ENCODE data around the gene AKAP8. TPM values are rescaled to one million over a fixed set of nuclear protein-coding genes. Genes with fewer than 3 reads are reported as not detected.
"Not testable (repeated sequence)": the region's sequence is repeated elsewhere in the genome, so short reads cannot be mapped to it uniquely, and the experiment has no call there.

The AKAP8 gene
- total RNA-seq, 1 donor from 2014 or later, result 24.0 TPM

- ATAC-seq; DNase-seq; intact Hi-C loops (cut with micrococcal nuclease): not testable (repeated sequence)
Observed at GRCh38 chr19:15411351-15411750, 31.8 kb upstream of the AKAP8 start.

- ATAC-seq (no peak), DNase-seq (no peak)
- intact Hi-C loops (cut with micrococcal nuclease), result no loop called here
Observed at GRCh38 chr19:15404780-15405211, 25.2 kb upstream of the AKAP8 start.

GRCh38 chr19:15404097-15404779, 24.7 kb upstream of the AKAP8 start:
- ATAC-seq (peak; percentile 73), DNase-seq (peak; percentile 51)
- intact Hi-C loops (cut with micrococcal nuclease), result no loop called here

- no peak for DNase-seq
- intact Hi-C loops (cut with micrococcal nuclease), result no loop called here
- no peak for ATAC-seq
Observed at GRCh38 chr19:15403151-15403531, 23.6 kb upstream of the AKAP8 start.

GRCh38 chr19:15402411-15403150, 23.0 kb upstream of the AKAP8 start:
- intact Hi-C loops (cut with micrococcal nuclease), result no loop called here
- DNase-seq (peak; percentile 65), ATAC-seq (peak; percentile 84)

- no peak for DNase-seq
- no peak for ATAC-seq
- intact Hi-C loops (cut with micrococcal nuclease), result no loop called here
Observed at GRCh38 chr19:15401397-15401710, 21.8 kb upstream of the AKAP8 start.

GRCh38 chr19:15400521-15401396, 21.2 kb upstream of the AKAP8 start:
- DNase-seq, result no peak
- intact Hi-C loops (cut with micrococcal nuclease), result no loop called here
- no peak for ATAC-seq

GRCh38 chr19:15399635-15400034, 20.0 kb upstream of the AKAP8 start:
- DNase-seq (no peak), ATAC-seq (no peak)
- intact Hi-C loops (cut with micrococcal nuclease), result no loop called here

GRCh38 chr19:15399234-15399515, 19.6 kb upstream of the AKAP8 start:
- ATAC-seq (no peak), DNase-seq (no peak)
- intact Hi-C loops (cut with micrococcal nuclease), result no loop called here

- ATAC-seq (no peak), DNase-seq (no peak)
- intact Hi-C loops (cut with micrococcal nuclease), result no loop called here
Observed at GRCh38 chr19:15398501-15399233, 19.1 kb upstream of the AKAP8 start.

GRCh38 chr19:15397782-15398181, 18.2 kb upstream of the AKAP8 start:
- ATAC-seq, result no peak
- intact Hi-C loops (cut with micrococcal nuclease), result no loop called here
- no peak for DNase-seq

GRCh38 chr19:15397236-15397635, 17.6 kb upstream of the AKAP8 start:
- intact Hi-C loops (cut with micrococcal nuclease), result no loop called here
- ATAC-seq, result no peak
- DNase-seq, result no peak

GRCh38 chr19:15396436-15396835, 16.8 kb upstream of the AKAP8 start:
- DNase-seq (no peak), ATAC-seq (no peak)
- intact Hi-C loops (cut with micrococcal nuclease), result no loop called here

GRCh38 chr19:15395251-15395650, 15.7 kb upstream of the AKAP8 start:
- ATAC-seq, result not testable (repeated sequence)

GRCh38 chr19:15394426-15394825, 14.8 kb upstream of the AKAP8 start:
- no peak for DNase-seq
- ATAC-seq, result no peak
- intact Hi-C loops (cut with micrococcal nuclease), result no loop called here

More at GRCh38 chr19:15395251-15395650, 15.7 kb upstream of the AKAP8 start:
- intact Hi-C loops (cut with micrococcal nuclease); DNase-seq: not testable (repeated sequence)

- DNase-seq (no peak), ATAC-seq (no peak)
- intact Hi-C loops (cut with micrococcal nuclease), result no loop called here
Observed at GRCh38 chr19:15393963-15394362, 14.4 kb upstream of the AKAP8 start.

GRCh38 chr19:15390814-15391213, 11.2 kb upstream of the AKAP8 start:
- intact Hi-C loops (cut with micrococcal nuclease), result no loop called here
- ATAC-seq (no peak), DNase-seq (no peak)

GRCh38 chr19:15381864-15382263, 2.3 kb upstream of the AKAP8 start:
- DNase-seq (peak; percentile 12), ATAC-seq (no peak)
- intact Hi-C loops (cut with micrococcal nuclease), result no loop called here

- intact Hi-C loops (cut with micrococcal nuclease), result no loop called here
- DNase-seq (no peak), ATAC-seq (no peak)
Observed at GRCh38 chr19:15381429-15381828, 1.8 kb upstream of the AKAP8 start.
